Muscle of leg (tissue), 11 donors: ENCODE results near the gene TSPAN19. TPM values are rescaled to one million over a fixed set of nuclear protein-coding genes. Genes with fewer than 3 reads are reported as not detected.
"Not testable (repeated sequence)": the region's sequence is repeated elsewhere in the genome, so short reads cannot be mapped to it uniquely, and the experiment has no call there.

ENCODE experiments used
- DNase-seq: peaks from one replicate; pipeline ENCODE4 v3.0.0; 2013
- H3K27ac ChIP-seq: one replicate; pipeline ENCODE4 v1.5.1; 2013; ENCODE audit warnings: mild to moderate bottlenecking, low read length, control low read depth
- H3K27me3 ChIP-seq: one replicate; pipeline ENCODE4 v1.6.1; 2013; ENCODE audit warnings: low read length; ENCODE audit not compliant: control insufficient read depth, insufficient read depth
- H3K36me3 ChIP-seq: one replicate; pipeline ENCODE4 v1.6.1; 2013; ENCODE audit warnings: low read length; ENCODE audit not compliant: control insufficient read depth, insufficient read depth
- H3K4me1 ChIP-seq: one replicate; pipeline ENCODE4 v1.6.1; 2013; ENCODE audit warnings: low read length; ENCODE audit not compliant: control insufficient read depth, insufficient read depth
- H3K4me3 ChIP-seq: one replicate; pipeline ENCODE4 v1.5.1; 2013; ENCODE audit warnings: low read length, control low read depth
- H3K9me3 ChIP-seq: replicated peaks from 2 replicates; pipeline ENCODE4 v1.6.1; 2013; ENCODE audit warnings: low read depth, low read length; ENCODE audit not compliant: control insufficient read depth
- WGBS: methylation state at CpG from one replicate; pipeline ENCODE4 v1.1.5; 2013; ENCODE audit warnings: missing lambda C conversion rate; ENCODE audit not compliant: insufficient coverage; 5-methylcytosine and 5-hydroxymethylcytosine counted together
- polyA plus RNA-seq, 8 donors: library from polyadenylated mRNA; unstranded; fragments of 120-200 nt; gene quantifications; one replicate each; pipeline versions ENCODE4 v1.2.1 to v1.2.3, GENCODE V29; 2013; ENCODE audit warnings: inconsistent platforms in 1 of 8, low replicate concordance in 1 of 8; ENCODE audit not compliant: insufficient read length in 8 of 8, insufficient read depth in 1 of 8
- total RNA-seq: library from RNA; stranded (reverse); fragments of 120-200 nt; gene quantifications from one replicate; pipeline ENCODE4 v1.2.4, GENCODE V29; 2013

Gene TSPAN19
- total and polyA plus RNA-seq, 9 donors, result 0.04 to 0.58 (median 0.24) TPM; not detected in 3

DNA sequence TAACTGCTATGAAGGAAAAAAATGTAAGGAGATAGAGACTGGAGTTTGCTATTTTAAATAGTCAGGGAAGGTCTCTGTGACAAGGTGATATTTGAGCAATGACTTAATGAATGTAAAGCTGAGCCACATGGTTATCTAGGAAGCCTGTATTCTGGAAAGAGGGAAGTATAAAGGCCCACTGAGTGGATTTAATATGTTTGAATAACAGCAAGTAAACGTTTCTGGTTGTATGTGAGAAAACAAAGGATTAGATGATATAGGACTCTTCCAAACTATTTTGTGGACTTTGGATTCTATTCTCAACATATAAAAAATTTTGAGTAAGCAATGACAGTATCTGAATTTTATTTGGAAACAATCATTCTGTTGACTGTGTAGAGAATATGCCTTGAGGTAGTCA, 5.3 kb upstream of the TSPAN19 start:
- Histone ChIP-seq H3K27ac (no peak overlapping the region), H3K27me3 (no peaks in the 10 kb centered on the region), H3K4me1 (no peaks in the 10 kb centered on the region), H3K4me3 (no peak overlapping the region), H3K36me3 (no peaks in the 10 kb centered on the region), H3K9me3 (no peaks in the 10 kb centered on the region)
- DNase-seq, result no peak
- no CpG with 5 or more reads among the region's 1 CpG for WGBS

DNA sequence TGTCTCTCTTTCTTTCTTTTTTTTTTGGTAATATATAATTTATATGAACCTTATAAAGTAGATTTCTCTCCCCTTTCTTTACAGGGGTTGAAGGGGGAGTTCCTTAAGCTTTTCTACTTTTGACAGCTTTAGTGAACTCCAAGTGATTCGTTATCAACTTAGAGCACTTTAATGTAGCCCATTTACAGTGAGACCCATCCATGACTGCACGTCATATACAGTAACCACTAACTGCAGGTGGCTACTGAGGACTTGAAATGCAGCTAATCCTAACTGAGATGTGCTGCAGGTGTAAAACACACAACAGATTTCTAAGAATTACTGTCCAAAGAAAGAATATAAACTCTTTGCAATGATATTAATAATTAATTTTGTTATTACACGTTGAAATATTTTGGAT, 656 bp upstream of the TSPAN19 start:
- H3K9me3 ChIP-seq, result no peaks in the 10 kb centered on the region
- no peaks in the 10 kb centered on the region for H3K27me3 ChIP-seq
- WGBS, result no CpG with 5 or more reads among the region's 3 CpGs
- H3K27ac ChIP-seq, result peak overlapping the region; percentile 4
- DNase-seq, result no peak
- H3K36me3 ChIP-seq, result no peaks in the 10 kb centered on the region
- no peaks in the 10 kb centered on the region for H3K4me1 ChIP-seq
- peak overlapping the region; percentile 42 for H3K4me3 ChIP-seq

DNA sequence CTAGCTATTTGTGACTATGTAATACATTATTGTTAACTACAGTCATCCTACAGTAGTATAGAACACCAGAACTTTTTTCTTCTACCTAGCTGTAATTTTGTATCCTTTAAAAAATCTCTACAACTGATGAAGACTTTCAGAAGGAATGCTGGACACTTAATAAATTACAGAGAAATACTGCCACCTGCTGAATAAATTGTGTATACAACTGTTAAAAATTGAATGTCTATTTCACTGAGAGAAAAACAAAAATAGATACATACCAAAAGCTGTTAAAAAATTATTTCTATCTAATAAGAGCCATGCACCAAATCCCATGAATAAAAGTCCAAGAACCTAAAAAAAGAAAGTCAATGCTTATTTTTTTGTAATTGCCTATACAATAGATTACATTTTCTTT, 6.6 kb downstream of the TSPAN19 start:
- no peak overlapping the region for H3K4me3 ChIP-seq
- no peaks in the 10 kb centered on the region for H3K4me1 ChIP-seq
- DNase-seq, result peak; percentile 45

DNA sequence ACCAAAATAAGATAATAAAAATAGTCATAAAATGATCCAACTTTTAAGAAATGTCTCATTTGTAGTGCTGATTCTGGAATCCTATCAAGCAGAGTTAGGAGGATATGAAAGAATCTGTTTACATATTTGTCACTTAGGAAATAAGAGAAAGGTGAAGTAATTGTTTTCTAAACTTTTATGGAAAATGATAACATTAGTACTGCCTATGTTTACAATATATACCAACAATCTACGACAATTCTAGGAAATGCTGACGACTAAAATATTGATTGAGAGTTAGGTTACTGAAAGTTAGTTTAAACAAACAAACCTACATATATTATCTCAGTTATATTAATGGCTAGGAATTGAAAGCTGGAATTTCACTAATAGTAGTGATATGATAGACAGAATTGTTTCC, 18.0 kb downstream of the TSPAN19 start:
- Histone ChIP-seq H3K27ac (no peak overlapping the region), H3K27me3 (no peaks in the 10 kb centered on the region), H3K4me1 (no peaks in the 10 kb centered on the region), H3K9me3 (no peaks in the 10 kb centered on the region), H3K4me3 (no peak overlapping the region), H3K36me3 (no peaks in the 10 kb centered on the region)
- DNase-seq, result no peak
- WGBS, result no CpG with 5 or more reads among the region's 2 CpGs

More for the DNA sequence above, 6.6 kb downstream of the TSPAN19 start:
- H3K9me3 ChIP-seq, result no peaks in the 10 kb centered on the region
- no peaks in the 10 kb centered on the region for H3K27me3 ChIP-seq
- H3K27ac ChIP-seq, result no peak overlapping the region
- no peaks in the 10 kb centered on the region for H3K36me3 ChIP-seq

DNA sequence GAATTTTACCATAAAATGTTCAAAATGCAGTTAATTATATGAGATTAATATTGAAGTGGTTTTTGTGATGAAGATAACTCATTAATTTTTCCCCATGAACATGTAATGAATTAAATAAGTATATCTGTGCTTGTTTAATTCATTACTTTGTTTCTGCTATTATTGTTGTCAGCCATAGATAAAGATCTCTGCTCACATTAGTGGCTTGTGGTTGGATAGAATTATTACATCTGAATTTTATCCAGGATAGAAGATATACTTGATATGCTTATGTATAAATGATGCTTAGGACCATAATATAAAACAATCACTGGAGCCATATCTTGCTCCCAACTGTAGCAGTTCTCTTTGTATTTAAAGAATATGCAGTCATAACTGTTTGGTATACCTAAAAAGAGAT, 18.5 kb downstream of the TSPAN19 start:
- no peaks in the 10 kb centered on the region for H3K4me1 ChIP-seq

DNA sequence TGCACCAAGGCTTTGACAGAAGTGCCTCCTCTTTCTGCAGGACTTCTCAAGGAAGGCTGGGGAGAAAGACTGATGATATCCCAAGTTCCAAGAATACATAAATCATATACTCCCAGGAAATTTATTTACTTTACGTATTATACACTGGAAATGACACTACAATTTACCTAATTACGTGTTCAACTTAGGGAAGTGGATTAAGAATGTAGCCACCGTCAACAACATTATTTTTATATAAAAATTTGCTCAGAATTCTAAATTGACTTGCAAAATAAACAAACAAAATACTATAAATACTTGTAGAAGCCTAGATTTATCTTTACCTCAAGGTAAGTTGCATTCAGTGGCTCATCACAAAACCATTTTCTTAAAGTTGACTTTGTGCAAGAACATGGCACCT, 18.9 kb downstream of the TSPAN19 start:
- H3K27me3 ChIP-seq, result no peaks in the 10 kb centered on the region
- no peaks in the 10 kb centered on the region for H3K36me3 ChIP-seq
- no peak for DNase-seq
- no peaks in the 10 kb centered on the region for H3K4me1 ChIP-seq
- H3K4me3 ChIP-seq, result no peak overlapping the region
- no peaks in the 10 kb centered on the region for H3K9me3 ChIP-seq
- WGBS, result no CpG with 5 or more reads among the region's 3 CpGs
- no peak overlapping the region for H3K27ac ChIP-seq

More for the DNA sequence above, 18.5 kb downstream of the TSPAN19 start:
- Histone ChIP-seq H3K27me3 (no peaks in the 10 kb centered on the region), H3K27ac (no peak overlapping the region), H3K36me3 (no peaks in the 10 kb centered on the region), H3K9me3 (no peaks in the 10 kb centered on the region), H3K4me3 (no peak overlapping the region)
- DNase-seq, result no peak

DNA sequence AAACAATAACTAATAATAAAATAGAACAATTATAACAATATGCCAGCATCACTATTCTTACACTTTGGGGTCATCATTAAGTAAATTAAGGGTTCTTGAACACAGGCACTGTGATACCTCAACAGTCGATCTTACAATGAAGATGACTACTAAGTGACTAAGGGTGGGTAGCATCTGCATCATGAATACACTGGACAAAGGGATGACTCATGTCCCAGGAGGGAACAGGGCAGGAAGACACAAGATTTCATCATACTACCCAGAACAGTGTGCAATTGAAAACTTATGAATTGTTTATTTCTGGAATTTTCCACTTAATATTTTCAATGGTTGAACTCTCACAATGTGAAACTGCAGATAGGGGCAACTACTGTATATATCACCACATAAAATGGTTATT, 19.7 kb downstream of the TSPAN19 start:
- Histone ChIP-seq H3K27ac (no peak overlapping the region), H3K4me1 (no peaks in the 10 kb centered on the region), H3K36me3 (no peaks in the 10 kb centered on the region), H3K27me3 (no peaks in the 10 kb centered on the region), H3K4me3 (no peak overlapping the region), H3K9me3 (no peaks in the 10 kb centered on the region)
- WGBS, result no CpG with 5 or more reads among the region's 1 CpG
- DNase-seq, result no peak

DNA sequence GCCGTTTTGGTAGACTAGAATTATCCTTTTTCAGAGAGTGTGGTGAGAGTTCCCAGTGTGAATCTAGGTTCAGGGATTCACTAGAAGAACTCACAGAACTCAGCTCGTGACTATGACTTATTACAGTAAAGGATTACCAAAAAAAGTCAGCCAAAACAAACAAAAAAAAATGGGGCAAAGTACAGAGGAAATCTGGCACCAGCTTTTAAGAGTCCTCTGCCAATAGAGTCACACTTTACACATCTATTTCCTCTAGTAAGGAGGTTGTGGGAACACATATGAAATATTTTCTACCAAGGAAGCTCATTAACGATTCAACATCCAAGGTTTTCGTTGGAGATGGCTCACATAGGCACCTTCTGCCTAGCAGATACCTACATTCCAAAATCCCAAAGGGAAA, 28.2 kb downstream of the TSPAN19 start:
- no peak for DNase-seq
- no peaks in the 10 kb centered on the region for H3K4me1 ChIP-seq
- no peak overlapping the region for H3K4me3 ChIP-seq
- no peaks in the 10 kb centered on the region for H3K9me3 ChIP-seq
- no peaks in the 10 kb centered on the region for H3K36me3 ChIP-seq
- no peak overlapping the region for H3K27ac ChIP-seq
- no peaks in the 10 kb centered on the region for H3K27me3 ChIP-seq
- WGBS, result 33% methylated on average over 1 of the region's 4 CpGs

DNA sequence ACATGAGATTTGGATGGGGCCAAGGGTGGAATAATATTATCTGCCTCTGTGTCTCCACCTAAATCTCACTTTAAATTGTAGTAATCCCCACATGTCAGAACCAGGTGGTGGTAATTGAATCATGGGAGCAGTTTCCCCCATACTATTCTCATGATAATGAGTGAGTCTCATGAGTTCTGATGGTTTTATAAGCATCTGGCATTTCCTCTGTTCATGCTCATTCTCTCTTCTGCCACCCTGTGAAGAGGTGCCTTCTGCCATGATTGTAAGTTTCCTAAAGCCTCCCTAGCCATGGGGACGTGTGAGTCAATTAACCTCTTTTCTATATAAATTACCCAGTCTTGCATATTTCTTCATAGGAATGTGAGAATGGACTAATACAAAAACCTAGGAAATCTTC, 29.9 kb downstream of the TSPAN19 start:
- WGBS, result no CpG with 5 or more reads among the region's 1 CpG

DNA sequence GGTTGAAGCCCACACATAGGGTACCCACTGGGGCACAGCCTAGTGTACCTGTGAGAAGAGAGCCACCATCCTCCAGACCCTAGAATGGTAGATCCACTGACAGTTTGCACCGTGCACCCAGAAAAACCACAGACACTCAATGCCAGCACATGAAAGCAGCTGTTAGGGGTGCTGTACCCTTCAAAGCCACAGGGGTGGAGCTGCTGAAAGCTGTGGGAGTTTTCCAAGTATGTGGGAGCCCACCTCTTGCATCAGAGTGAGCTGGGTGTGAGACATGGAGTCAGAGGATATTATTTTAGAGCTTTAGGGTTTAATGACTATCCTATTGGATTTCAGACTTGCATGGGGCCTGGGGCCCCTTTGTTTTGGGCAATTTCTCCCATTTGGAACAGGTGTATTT, 30.5 kb downstream of the TSPAN19 start:
- no peaks in the 10 kb centered on the region for H3K9me3 ChIP-seq
- no peaks in the 10 kb centered on the region for H3K27me3 ChIP-seq
- no peaks in the 10 kb centered on the region for H3K36me3 ChIP-seq
- no peaks in the 10 kb centered on the region for H3K4me1 ChIP-seq
- no CpG with 5 or more reads among the region's 1 CpG for WGBS
- no peak for DNase-seq
- no peak overlapping the region for H3K27ac ChIP-seq
- H3K4me3 ChIP-seq, result no peak overlapping the region

More for the DNA sequence above, 29.9 kb downstream of the TSPAN19 start:
- Histone ChIP-seq H3K4me1 (no peaks in the 10 kb centered on the region), H3K9me3 (no peaks in the 10 kb centered on the region), H3K27me3 (no peaks in the 10 kb centered on the region), H3K4me3 (no peak overlapping the region), H3K27ac (no peak overlapping the region), H3K36me3 (no peaks in the 10 kb centered on the region)
- DNase-seq, result no peak

DNA sequence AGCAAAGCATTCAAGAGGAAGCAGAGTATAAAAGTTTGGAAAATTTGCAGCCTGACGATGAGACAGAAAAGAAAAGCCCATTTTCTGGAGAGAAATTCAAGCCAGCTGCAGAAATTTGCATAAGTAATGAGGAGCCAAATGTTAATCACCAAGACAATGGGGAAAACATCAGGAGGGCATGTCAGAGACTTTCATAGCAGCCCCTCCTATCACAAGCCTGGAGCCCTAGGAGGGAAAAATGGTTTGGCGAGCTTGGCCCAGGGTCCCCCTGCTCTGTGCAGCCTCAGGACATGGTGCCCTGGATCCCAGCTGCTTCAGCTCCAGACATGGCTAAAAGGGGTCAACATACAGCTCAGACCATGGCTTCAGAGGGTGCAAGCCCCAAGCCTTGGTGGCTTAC, 31.0 kb downstream of the TSPAN19 start:
- H3K27ac ChIP-seq, H3K9me3 ChIP-seq, H3K36me3 ChIP-seq, H3K4me1 ChIP-seq, DNase-seq, H3K4me3 ChIP-seq, H3K27me3 ChIP-seq: not testable (repeated sequence)
- WGBS, result 76% methylated on average over 2 of the region's 2 CpGs
